NK-92 treated with Interleukin-12 subunit alpha and Interleukin-12 subunit beta, amount 100 ng/mL, for 24 hours (cell line): ENCODE results near the gene LRRC10.

Source experiments
- DNase-seq: peaks from one replicate; lab custom pipeline; 2025; lab: John Stamatoyannopoulos, UW

LRRC10 gene

GRCh38 chr12:69569236-69569635, 41.5 kb downstream of the LRRC10 start:
- DNase-seq = no peak

GRCh38 chr12:69566603-69567002, 44.1 kb downstream of the LRRC10 start:
- no peak for DNase-seq

- no peak for DNase-seq
These were observed 47.4 kb downstream of the LRRC10 start for GRCh38 chr12:69563166-69563762.
